ENCODE data around the gene ITIH3. TPM values are rescaled to one million over a fixed set of nuclear protein-coding genes. Genes with fewer than 3 reads are reported as not detected.

ITIH3 gene
- total RNA-seq, 1 donor from 2014 or later, result not detected

DNA sequence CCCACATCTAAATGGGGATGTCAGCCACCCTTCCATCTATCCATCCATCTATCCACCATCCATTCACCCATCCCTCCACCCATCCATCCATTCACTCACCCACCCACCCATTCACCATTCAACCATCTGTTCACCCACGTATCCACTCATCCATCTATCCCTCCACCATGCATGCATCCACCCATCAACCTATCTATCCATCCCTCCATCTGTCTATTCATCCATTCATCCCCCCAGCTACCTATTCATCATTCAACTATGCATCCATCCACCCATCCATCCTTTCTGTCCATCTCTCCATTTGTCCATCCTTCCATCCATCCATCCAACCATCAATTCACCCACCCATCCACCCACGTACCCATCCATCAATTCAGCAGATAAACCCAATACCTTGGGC, 14.6 kb downstream of the ITIH3 start:
- DNase-seq (ENCODE audit: low read depth), result no peak
- H3K4me3 ChIP-seq (ENCODE audit: low read depth, low read length), result no peak overlapping the region
- TF ChIP-seq, protein P1, sequence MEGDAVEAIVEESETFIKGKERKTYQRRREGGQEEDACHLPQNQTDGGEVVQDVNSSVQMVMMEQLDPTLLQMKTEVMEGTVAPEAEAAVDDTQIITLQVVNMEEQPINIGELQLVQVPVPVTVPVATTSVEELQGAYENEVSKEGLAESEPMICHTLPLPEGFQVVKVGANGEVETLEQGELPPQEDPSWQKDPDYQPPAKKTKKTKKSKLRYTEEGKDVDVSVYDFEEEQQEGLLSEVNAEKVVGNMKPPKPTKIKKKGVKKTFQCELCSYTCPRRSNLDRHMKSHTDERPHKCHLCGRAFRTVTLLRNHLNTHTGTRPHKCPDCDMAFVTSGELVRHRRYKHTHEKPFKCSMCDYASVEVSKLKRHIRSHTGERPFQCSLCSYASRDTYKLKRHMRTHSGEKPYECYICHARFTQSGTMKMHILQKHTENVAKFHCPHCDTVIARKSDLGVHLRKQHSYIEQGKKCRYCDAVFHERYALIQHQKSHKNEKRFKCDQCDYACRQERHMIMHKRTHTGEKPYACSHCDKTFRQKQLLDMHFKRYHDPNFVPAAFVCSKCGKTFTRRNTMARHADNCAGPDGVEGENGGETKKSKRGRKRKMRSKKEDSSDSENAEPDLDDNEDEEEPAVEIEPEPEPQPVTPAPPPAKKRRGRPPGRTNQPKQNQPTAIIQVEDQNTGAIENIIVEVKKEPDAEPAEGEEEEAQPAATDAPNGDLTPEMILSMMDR (conservative IDR thresholded peaks at IDR 0.05; ENCODE audit: low read depth, low read length), result no peak

DNA sequence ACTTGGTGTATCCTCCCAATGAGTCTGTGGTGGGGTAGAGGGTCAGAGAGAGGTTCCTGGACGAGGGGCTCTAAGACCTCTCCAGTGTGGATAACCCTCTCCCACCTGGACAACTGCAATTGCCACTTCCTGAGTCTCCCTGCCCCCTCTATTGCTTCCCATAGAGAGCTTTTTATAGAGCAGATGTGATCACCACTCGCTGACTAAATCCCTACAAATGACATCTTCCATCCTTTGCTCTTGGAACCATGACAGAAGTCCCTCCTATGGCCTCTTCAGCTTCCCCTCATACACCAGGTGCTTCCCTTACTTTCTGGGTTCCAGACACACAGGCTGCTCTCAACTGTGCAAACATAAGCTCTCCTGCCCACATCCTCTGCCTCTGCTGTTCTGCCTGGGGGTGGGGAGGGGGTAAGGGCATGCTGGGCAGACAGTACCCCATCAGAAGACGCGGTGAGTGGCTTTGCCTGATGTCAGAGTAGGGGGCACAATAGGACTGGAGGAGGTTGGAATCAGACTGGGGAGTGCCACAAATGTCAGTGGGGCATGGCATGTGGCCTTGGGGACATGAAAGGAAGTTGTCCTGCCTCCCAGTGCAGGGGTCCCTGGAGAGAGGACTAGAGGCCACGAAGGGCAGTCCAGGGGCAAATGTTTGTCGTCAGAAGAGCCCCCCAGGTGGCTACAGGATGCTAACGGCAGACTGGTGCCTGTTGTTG, 15.2 kb downstream of the ITIH3 start:
- no peak for DNase-seq (ENCODE audit: low read depth)
- TF ChIP-seq, protein P1 (conservative IDR thresholded peaks at IDR 0.05; ENCODE audit: low read depth, low read length), result no peak
- no peak overlapping the region for H3K4me3 ChIP-seq (ENCODE audit: low read depth, low read length)

DNA sequence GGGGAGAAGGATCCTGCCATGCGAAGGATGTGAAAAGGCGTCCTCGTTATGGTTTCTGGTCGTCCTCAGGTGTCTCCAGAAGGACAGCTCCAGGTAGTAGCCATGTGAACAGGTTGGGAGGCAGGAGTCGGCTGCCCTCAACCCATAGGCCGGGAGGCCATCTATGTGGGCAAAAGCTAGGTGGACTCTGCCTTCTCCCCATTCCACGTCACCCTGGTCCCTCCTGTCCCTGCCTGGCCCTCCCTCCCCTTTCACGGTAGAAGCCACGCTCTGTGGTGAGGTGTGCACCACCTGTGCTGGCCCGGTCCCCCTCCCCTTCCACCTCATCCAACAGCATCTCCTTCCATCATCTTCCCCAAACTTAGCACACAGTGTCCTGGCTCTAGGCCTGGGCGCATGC, 16.3 kb downstream of the ITIH3 start:
- TF ChIP-seq, protein P1 (conservative IDR thresholded peaks at IDR 0.05; ENCODE audit: low read depth, low read length), result no peak
- no peak for DNase-seq (ENCODE audit: low read depth)

DNA sequence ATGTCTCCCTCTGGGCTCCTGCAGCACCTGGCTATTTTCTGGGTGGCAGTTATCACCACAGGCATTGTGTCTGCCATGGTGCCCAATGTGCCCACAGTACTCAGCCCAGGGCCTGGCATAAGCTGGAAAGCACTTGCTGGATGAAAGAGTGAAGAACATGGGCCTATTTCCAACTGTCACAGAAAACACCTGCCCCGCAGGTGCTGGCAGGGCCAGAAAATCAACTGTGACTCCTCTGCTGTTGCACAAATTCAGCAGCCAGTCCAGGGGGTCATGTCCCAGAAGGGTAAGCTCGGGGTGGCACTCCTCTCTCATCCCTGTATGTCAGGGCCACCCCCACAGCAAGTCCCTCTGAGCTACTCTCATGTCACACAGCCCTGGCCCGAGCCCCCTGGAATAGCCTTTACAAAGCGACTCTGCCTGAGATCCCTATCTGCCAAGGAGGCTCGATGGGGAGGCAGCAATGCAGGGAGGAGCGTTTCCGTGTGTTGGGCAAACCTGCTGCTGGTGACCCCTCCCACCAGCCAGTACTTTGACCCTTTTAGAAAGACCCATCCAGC, 16.9 kb downstream of the ITIH3 start:
- DNase-seq (ENCODE audit: low read depth), result no peak
- TF ChIP-seq, protein P1 (conservative IDR thresholded peaks at IDR 0.05; ENCODE audit: low read depth, low read length), result no peak
- H3K4me3 ChIP-seq (ENCODE audit: low read depth, low read length), result no peak overlapping the region

More for the DNA sequence above, 16.3 kb downstream of the ITIH3 start:
- H3K4me3 ChIP-seq (ENCODE audit: low read depth, low read length), result no peak overlapping the region

DNA sequence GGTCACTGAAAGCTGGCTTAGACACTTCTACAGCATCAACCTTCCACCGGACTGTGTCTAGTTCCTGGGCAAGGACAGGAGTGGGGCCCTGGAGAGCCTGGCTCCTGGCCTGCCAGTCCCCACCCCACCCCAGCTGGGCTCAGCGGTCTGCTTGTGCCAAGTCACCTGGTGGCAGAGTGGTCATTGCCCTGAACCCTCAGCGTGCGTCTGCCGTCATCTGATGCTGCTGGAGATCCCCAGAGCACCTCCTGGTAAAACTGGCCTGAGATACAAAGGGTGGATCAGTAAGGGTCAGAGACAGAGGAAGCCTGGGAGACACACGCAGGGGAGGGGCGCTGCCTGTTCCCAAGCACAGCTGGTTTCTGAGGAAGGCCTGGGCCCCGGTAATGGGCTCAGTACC, 19.2 kb downstream of the ITIH3 start:
- H3K4me3 ChIP-seq (ENCODE audit: low read depth, low read length), result no peak overlapping the region
- TF ChIP-seq, protein P1 (conservative IDR thresholded peaks at IDR 0.05; ENCODE audit: low read depth, low read length), result no peak
- no peak for DNase-seq (ENCODE audit: low read depth)

DNA sequence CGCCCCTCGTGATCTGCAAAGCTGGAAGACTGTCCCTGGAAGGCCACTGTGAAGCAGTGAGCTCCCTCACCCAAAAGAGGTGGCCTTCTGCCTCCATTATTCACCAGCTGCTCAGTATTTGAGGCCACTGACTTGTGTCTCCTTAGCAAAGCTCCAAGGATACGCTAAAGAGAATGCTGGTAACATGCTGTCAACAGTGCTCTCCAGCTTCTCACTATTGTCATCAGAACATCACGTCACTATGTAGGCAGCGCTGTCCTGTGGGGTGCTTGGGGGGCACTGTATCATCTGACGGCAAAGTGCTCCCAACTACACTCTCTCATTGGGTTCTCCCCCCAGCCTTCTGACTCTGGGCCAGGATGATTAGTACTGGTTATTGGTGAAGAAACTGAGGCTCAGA, 21.6 kb downstream of the ITIH3 start:
- TF ChIP-seq, protein P1 (conservative IDR thresholded peaks at IDR 0.05; ENCODE audit: low read depth, low read length), result no peak
- DNase-seq (ENCODE audit: low read depth), result no peak

DNA sequence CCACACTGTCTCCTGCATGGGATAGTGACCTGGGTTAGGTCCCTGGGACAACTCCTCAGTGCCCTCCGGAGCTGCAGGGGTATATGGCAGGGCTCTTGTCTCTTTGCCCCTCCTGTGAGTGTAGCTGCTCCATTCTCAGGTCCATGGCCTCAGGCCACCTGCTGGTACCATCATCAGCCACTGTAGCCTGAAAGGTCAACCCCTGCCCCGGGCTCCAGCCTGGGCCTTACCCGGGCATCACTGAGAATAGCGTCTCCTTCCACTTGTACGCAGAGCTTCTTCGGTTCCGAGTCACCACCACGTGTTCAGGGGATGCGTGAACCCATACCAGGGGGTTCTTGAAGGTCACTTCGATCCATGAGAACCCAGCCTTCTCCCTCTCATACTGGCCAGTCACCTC, 22.1 kb downstream of the ITIH3 start:
- DNase-seq (ENCODE audit: low read depth), result no peak
- TF ChIP-seq, protein P1 (conservative IDR thresholded peaks at IDR 0.05; ENCODE audit: low read depth, low read length), result no peak
- H3K4me3 ChIP-seq (ENCODE audit: low read depth, low read length), result no peak overlapping the region

More for the DNA sequence above, 21.6 kb downstream of the ITIH3 start:
- no peak overlapping the region for H3K4me3 ChIP-seq (ENCODE audit: low read depth, low read length)
